HG02763 (cell line): ENCODE results near the gene AOX1.
"Not testable (repeated sequence)": the region's sequence is repeated elsewhere in the genome, so short reads cannot be mapped to it uniquely, and the experiment has no call there.

Source experiments
- ATAC-seq: cut with Tn5 transposase; IDR thresholded peaks from one replicate; pipeline ENCODE4 v1.9.1; 2021; ENCODE audit warnings: mild to moderate bottlenecking, moderate library complexity; ENCODE audit not compliant: unreplicated experiment

AOX1 gene

DNA sequence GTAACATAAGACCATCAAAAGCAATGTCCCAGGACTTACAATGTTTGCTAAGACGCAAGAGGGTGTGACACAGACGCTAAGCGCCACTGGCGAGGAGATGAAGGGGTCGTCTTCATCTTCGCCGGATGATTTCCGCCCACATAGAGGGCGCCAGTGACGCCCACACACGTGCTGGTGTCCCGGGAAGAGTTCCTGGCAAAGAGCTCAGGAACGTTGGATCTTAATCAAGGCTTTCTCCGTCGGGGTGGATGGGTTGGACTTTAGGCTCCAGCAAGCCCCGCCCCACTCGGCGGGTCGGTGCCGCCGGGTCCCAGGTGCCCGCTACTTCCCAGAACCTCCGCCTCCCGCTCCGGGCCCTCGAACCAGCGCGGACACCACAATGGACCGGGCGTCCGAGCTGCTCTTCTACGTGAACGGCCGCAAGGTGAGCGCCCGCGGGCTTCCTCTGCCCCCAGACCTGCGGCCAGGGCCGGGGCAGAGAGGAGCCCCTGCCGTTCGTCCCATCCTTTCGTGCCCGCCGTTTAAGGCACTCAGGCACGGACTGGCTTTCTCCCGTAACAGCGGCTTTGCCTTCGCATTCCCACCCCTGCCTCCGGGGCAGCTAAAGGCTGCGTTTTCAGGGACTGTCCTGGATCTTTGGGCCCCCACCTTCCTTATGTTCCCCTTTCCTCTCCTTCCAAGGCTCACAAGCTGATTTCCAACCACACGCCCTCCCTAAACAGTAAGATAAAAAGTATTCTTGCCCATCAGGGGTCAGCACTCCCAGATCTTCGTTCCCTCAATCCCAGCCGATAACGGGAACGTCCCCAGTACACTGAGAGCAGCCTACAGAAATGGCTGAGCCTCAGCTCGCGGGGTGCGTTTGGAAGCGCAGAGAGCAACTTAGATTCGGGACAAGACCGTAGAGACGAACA, at the start of gene AOX1:
AOX1 (plus strand) TSS at position 285 of the 914 bp plus-strand sequence; CDS start at position 380, 95 bp downstream.
- ATAC-seq: no peak

DNA sequence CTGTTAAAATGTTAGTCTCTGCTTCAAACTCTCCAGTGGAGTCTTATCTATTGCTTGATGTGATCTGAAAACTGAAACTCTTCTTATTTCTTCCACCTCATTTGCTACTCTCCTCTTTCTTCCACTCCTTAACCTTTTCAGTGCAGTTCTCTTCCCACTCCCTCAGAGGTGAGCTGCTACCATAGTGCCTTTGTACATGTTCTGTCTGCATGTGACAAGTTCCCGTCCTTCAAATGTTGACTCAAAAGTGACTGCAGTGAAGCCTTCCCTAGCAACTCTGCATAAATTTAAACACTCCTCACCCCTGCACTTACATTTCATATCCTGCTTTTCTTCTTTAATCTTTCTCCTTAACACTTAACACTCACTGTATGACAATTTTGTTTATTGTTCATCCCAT, 47.7 kb upstream of the AOX1 start:
- no peak for ATAC-seq

DNA sequence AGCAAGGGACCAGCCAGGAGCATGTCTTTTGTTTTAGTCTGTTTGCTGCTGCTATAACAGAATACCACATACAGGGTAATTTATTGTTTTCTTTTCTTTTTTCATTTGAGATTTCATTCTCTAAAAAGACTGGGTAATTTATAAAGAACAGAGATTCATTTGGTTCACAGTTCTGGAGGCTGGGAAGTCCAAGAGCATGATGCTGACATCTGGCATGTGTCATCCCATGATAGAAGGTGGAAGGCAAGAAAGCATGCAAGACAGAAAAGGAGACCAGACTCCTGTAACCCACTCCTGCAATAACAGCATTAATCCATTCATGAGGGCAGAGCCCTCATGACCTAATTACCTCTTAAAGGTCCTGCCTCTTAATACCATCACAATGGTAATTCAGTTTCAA, 45.0 kb upstream of the AOX1 start:
- no peak for ATAC-seq

DNA sequence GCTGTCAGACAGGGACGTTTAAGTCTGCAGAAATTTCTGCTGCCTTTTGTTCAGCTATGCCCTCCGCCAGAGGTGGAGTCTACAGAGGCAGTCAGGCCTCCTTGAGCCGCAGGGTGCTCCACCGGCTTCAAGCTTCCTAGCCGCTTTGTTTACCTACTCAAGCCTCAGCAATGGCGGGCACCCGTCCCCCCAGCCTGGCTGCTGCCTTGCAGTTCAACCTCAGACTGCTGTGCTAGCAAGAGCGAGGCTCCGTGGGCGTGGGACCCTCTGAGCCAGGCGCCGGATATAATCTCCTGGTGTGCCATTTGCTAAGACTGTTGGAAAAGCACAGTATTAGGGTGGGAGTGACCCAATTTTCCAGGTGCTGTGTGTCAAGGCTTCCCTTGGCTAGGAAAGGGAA, 19.2 kb upstream of the AOX1 start:
- ATAC-seq: not testable (repeated sequence)

DNA sequence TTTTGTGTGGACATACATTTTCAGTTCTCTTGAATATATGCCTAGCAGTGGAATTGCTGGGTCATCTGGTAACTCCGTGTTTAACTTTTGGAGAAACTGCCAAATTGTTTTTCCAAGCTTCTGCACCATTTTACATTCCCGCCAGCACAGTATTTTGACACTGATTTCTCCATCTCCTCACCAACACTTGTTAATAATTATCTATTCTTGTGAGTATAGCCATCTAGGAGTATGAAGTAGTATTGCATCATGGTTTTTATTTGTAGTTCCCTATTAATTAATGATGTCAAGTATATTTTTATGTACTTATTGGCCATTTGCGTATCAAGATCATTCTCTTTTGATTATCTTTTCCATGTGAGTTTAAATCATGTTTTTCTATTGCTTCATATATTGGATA, 17.9 kb upstream of the AOX1 start:
- no peak for ATAC-seq

DNA sequence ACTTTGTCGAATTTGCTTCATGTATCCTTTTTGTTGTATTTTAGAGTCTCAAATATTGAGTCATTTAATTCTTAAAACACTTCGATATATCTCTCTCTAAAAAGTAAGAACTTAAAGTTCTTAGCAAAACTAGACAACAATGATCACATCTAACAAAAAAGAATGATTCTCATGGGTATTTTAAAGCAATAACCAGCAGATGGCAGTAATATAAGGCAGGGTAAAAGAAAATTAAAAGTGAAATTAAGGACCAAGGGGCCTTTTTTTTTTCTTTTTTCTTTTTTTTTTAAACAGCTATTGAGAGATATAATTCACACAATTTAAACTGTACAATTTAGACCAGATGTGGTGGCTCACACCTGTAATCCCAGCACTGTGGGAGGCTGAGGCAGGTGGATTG, 9.9 kb upstream of the AOX1 start:
- ATAC-seq: no peak

DNA sequence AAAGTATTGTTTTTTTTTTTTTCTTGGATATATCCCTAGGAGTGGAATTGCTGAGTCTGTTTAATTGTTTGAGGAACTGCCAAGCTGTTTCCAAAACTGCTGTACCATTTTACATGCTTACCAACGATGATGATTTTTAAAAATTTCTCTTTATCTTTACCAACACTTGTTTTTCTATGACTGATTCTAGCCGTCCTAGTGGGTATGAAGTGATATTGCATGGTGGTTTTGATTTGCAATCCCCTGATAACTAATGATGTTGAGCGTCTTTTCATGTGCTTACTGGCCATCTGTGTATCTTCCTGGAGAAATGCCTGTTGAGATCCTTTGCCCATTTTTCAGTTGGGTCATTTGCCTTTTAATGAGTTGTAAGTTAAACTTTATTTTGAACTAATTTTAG, 8.8 kb upstream of the AOX1 start:
- no peak for ATAC-seq

DNA sequence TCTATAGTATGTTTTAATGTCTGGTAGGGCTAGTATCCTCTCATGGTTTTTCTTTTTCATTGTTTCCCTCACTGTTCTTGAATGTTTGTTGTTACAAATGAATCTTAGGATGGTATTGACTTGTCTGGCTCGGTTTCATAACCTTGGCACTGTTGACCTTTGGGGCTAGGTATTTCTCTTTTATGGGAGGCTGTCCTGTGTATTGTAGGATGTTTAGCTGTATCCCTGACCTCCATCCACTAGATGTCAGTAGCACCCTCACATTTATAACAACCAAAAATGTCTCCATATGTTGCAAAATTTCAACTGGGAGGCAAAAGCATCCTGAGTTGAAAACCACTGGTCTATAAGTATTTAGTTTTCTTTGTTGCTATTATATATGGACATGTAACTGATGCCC, 7.0 kb upstream of the AOX1 start:
- no peak for ATAC-seq

DNA sequence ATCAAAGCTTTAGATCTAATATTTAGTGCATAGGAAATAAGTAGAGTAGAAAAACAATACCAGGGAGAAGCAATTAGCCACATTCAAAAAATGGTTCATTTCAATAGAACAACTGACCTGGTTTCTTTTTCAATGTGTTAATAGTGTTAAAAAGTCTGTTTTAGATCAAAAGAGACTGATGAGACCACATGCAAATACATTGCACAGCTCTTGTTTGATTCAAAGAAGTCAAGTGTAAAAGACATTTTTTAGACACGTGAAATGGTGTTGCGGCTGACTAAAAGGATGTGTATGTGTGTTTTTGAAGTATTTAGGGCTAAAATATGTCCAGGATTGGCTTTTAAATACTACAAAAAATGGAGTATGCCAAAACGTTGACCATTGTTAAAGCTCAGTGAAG, 1.2 kb upstream of the AOX1 start:
- no peak for ATAC-seq

DNA sequence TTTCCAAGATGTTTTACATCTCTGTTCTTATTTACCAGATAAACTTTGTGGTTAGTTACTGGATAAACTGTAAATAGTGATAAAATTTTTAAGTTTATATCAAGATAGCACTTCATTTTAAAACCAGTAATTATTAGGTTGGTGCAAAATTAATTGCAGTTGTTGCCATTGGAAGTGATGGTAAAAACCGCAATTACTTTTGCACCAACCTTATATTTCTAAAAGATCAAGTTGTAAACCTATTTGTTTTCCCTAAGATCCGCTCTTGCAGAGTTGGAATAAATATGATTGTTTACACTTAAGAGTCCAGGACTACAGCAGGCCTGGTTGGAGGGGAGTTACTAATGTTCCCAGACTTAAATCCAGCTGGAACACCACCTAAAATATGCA, 479 bp upstream of the AOX1 start:
- ATAC-seq: no peak

DNA sequence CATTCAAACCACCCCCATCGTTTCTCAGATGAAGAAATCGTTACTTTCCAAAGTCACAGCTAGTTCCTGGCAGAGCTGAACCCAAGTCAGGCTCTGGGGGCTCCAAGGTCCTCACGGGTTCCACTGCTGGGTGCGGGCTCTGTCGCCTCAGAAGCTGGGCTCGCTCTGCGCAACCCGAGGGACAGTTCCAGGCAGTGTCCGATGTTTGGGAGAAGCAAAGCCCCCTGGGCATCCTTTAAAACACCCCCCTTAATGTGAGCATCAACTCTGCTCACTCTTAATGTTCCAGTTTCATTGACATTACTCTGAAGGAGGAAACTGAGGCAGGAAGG, 796 bp downstream of the AOX1 start:
- ATAC-seq: no peak

DNA sequence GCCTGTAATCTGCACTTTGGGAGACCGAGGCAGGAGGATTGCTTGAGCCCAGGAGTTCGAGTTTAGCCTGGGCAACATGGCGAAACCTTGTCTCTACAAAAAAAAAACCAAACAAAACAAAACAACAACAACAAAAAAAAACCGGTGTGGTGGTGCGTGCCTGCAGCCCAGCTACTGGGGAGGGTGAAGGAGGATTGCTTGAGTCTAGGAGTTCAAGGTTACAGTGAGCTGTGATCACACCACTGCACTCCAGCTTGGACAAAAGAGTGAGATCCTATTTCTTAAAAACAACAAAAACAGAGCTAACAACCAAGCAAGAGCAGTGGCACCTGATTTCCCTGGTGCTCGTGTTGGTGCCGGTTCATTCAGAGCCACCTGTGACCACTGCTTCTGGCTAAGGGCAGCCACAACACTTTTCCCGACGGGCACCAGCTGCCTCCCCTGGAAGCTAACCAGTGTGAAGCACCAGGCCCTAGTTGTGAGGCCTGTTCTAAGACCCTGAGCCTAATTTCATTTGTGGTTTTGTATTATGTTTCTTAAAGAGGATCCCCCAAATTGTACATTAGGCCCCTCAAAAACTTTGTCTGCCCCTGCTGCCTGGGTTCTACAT, 1.3 kb downstream of the AOX1 start:
- ATAC-seq: no peak

DNA sequence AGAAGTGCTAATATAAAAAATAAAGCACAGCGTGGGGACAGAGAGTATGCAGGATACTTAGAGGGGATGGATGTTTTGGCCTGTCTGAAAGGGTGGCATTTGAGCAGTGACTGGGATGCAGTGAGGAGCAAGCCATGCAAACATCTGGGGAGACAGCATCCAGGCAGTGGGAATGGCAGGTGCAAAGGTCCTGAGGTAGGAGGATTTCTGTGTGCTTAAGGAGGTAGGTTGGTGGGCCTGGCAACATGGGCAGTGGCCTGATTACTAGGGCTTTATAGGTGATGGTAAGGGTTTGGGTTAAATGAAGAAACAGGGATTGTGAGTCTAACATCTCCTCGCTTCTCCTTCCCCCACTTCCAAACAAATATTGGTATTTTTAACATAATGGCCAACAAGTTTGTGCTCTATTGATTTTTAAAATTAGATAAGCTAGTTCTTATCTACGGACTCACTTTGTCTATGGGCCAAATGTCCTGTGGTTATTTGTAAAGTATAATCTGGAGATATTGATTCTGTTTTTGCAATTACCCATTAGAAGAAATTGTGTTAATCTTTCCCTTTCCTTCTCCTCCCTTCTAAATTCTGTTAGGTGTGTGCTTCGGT, 2.4 kb downstream of the AOX1 start:
- no peak for ATAC-seq

DNA sequence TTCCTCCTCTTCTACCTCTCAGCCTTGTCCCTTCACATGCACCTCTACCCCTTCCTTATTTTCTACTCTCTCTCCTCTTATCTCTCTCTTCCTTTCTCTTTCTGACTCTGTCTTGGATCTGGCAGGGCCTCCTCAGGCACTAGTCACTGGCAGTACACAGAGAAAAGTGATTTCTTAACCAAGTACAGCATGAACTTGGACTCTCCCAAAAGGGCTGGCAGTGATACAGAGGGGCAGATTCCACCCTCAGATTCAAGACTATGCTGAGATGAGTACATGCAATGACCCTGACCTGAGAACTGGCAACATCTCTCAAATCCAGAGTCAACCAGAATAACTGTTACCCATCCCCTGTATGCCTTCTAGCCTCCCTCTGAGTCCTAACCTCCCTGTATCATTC, 4.3 kb downstream of the AOX1 start:
- ATAC-seq: no peak

DNA sequence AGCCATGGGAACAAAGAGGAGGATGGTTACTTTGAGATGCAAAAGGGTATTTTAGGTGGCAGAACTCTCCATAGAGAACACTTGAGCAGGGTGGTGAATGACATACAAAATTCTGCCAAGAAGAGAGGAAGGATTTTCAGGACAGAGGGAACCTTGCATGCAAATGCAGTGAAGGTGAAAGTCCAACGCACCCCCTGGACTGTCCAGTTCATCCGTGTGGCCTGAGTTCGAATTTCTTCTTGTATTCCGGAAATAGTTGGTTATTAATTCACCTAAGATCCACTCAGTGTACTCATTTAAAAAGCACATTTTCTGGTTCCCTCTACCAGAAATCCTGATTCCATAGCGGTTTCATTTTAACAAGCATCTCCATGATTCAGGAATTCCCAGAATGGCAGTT, 5.5 kb downstream of the AOX1 start:
- ATAC-seq: no peak

DNA sequence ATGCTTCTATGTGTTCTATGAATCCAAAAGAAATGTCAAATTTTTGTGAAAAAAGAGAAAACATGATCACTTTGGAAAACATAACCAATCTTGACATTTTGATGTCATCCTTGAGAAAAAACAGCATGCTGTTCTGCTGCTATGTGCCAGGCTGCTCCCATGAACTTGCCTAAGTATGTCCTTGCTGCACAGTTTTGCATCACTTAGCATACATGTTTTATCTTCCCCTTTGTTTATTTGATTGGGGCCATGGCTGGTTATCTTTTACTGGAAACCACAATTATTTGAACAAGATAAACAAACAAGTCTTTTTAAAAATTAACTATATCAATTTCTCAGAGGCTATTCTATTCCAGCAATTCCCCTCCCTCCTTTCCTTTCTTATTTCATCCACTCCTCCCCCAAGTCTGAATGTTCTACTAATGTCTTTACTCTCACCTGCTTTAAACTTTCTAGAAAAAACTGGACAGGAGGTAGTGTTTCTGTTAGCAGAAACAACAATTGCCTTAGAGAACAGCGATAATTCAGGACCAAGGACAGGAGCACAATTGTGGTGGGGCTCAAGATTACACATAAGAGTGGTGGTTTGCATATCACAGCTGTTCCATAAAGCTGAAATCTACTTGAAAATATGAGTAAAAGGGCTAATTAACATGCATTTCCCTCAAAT, 6.7 kb downstream of the AOX1 start:
- no peak for ATAC-seq

DNA sequence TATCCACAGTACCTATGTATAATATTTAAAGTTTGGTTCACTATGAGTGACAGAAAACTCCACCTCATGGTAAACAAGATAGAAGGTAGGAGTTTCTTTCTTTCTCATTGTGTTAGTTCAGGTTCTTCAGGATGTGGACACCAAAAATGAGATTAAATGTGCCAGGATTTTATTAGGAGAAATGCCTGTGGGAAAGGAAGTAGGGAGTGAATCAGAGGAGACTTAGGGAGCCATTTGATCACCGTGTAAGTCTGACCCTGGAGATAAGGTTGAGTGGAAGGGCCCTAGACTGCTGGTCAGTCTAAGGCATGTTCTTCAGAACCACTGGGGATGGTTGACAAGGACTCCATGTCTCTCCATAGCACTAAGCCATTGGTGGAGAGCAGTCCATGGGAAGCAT, 8.1 kb downstream of the AOX1 start:
- no peak for ATAC-seq

DNA sequence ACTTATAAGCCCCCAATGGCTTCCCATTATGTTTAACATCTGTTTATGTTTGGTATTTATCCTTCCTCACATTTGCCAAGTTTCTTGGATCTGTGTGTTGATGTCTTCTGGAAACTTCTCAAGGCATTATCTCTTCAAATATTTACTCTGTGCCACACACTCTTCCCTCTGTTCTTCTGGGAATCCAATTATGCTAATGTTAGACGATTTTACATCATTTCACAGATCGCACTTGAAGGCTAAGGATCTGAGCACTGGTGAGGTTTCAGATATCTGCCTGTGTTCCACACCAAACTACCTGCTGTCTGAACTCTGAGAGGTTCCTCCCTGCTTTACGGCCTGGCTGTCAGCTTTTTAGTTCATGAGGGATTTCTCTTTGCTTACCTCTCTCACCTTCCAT, 10.1 kb downstream of the AOX1 start:
- ATAC-seq: no peak

DNA sequence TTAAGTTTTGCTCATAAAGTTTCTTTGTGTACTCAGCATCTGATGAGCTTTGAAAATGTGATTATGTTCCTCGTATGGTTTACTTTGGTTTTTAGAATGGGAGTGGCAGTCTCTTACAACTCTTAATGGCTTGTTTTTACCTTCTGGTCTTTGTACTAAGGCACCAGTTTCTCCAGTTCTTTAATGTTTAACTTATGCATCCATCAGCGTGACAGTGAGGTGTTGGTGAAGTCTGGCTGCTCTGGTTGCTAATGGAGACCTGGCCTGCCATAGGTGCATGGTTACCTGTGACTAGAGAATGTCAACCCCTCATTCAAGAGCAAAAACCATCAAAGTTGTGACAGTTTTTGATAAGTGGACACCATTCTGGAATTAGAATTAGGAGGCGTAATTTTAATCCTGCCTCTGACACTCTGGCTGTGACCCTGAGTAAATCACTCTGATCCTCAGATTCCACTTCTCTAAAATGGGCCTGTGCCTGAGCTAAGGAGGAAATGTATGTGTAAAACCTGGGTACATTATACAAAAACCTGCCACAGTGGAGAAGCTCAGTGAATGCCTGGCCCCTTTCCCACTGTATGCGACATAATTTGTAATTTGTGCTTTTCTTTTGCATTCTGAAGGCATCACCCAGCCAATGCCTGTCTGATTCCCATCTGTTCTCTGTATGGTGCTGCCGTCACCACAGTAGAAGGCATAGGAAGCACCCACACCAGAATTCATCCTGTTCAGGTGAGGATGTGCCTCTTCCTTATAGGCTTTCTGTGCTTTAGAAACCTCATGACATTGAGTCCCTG, 11.2 kb downstream of the AOX1 start:
- no peak for ATAC-seq

DNA sequence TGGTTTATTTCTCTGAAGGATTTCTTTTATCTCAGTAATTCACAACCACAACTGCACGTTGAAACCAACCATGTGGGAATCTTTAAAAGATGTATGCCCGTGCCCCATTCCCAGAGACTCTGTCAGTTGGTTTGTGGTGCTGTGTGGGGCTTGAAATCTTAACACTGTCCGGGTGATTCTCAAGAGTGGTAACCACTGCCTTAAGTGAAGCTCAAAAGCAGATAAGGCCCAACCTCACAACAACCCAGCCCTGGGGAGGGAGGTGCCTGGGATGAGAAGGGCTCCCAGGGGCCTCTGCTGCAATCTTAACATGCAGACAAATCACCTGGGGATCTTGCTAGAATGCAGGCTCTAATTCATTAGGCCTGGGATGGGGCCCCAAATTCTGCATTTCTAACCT, 13.4 kb downstream of the AOX1 start:
- no peak for ATAC-seq
